RWPE1 (cell line): Measurements from ENCODE around the gene GPR52.
A peak's percentile ranks its signal among the peaks of the same experiment; 100 is the strongest.

ENCODE experiments used
- CTCF ChIA-PET: fragments of 350-600 bp; sonication (Branson Sonifier 250); formaldehyde crosslinking; extraction: SDS; loops from one replicate; lab custom pipeline; 2021; lab: Yijun Ruan, JAX
- POLR2A ChIA-PET: fragments of 400-600 bp; formaldehyde crosslinking; extraction: SDS; loops from one replicate; lab custom pipeline; 2020; ENCODE audit warnings: antibody characterized with exemption; ENCODE audit not compliant: low non-redundant PET; lab: Yijun Ruan, JAX
- DNase-seq: peaks from one replicate; pipeline ENCODE4 v3.0.0; 2012; ENCODE audit warnings: low spot score
- H3K27ac ChIP-seq: fragments of 450-650 bp; 2 replicates; pipeline ENCODE4 v1.5.1; 2017
- CTCF ChIP-seq: fragments of 450-650 bp; conservative IDR thresholded peaks from 2 replicates; pipeline ENCODE4 v1.5.1; 2017; ENCODE audit warnings: low read depth, mild to moderate bottlenecking

GPR52 gene

DNA sequence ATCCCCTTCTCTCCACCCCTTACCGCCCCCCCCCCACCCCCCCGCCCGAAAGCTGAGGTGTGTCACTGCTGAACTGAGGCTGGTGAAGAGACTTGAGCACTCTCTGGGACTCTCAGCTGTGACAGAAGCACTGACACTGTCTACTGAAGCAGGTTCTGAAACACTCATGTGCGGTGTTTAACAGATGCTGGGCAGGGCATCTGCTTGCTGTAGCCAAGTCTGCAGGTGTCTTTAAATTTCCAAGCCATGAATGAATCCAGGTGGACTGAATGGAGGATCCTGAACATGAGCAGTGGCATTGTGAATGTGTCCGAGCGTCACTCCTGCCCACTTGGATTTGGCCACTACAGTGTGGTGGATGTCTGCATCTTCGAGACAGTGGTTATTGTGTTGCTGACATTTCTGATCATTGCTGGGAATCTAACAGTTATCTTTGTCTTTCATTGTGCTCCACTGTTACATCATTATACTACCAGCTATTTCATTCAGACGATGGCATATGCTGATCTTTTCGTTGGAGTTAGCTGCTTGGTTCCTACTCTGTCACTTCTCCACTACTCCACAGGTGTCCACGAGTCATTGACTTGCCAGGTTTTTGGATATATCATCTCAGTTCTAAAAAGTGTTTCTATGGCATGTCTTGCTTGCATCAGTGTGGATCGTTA lies at the start of gene GPR52:
Gene GPR52, plus strand, starts transcription at position 99 of the 665 bp plus-strand sequence. Its CDS starts 148 bp downstream, at position 247.
- DNase-seq: no peak
- TF ChIP-seq CTCF: no peak
- ChIA-PET POLR2A (interaction anchor here (0.6 kb wide), 1 partner anchor 533 kb away, joined by 3 read pairs; no protein-coding TSS in a partner anchor), CTCF (no interaction called here)
- H3K27ac ChIP-seq: no peak within 1 kb of the TSS

DNA sequence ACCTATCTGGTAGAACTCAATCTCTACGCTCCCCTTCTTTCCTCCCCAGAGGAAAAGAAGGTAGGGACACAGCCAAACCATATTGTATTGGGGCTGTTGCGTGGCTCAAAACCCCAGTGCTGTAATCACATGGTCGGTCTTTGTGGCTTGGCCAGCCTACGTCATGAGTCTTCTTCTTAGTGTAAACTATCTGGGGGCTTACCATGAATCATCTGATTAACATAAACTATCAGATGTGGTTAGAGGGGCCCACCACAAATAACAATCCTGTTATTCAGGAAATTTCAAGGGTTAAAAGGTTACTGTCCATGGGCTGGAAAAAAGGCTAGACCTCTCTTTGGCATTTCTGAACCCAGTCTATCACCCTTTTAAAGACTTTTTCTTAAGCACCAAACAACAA lies 49.5 kb upstream of the GPR52 start:
- TF ChIP-seq CTCF: no peak
- CTCF ChIA-PET: no interaction called here
- no peak overlapping the region for H3K27ac ChIP-seq
- POLR2A ChIA-PET: no interaction called here
- no peak for DNase-seq

DNA sequence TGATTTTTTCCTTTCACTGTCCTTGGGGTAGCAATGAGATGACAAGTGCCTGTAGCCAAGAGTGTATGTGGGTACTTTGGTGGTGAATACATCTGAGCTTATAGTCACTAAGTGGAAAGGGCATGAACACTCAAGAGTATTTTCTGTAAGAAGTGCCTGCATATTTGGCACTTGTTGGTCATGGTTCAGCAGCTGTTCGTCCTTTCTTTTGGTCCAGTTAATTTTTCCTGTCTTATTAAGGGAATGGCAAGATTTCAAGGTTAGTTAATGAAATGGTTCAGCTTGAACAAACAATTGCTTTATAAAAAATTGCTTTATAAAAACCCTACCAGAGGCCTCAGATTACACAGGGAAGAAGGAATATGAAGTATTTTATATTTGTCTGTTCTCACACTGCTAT lies 48.6 kb upstream of the GPR52 start:
- ChIA-PET POLR2A (no interaction called here), CTCF (no interaction called here)
- H3K27ac ChIP-seq: no peak overlapping the region
- no peak for DNase-seq
- no peak for TF ChIP-seq CTCF

GRCh38 chr1:174401075-174401474 lies 46.7 kb upstream of the GPR52 start:
- POLR2A ChIA-PET: no interaction called here
- TF ChIP-seq CTCF: no peak
- CTCF ChIA-PET: no interaction called here

GRCh38 chr1:174405219-174405618 lies 42.5 kb upstream of the GPR52 start:
- DNase-seq: peak; percentile 1

More at GRCh38 chr1:174401075-174401474, 46.7 kb upstream of the GPR52 start:
- DNase-seq: no peak
- no peak overlapping the region for H3K27ac ChIP-seq

DNA sequence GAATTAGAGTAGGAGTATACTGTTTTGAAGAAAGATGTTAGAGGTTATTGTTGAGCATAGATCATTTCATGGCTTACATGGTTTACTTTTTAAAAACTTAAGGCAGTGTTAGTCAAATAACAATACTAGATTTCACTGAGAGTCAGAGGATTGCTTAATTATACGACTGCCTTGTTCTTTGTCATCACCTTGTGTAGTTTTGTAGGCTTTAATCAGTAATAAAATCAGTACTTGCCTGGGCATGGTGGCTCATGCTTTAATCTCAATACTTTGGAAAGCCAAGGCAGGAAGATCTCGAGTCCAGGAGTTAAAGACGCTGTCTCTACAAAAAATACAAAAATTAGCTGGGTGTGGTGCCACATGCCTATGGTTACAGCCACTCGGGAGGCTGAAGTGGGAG lies 41.3 kb upstream of the GPR52 start:
- CTCF ChIA-PET: interaction anchor here (0.6 kb wide), 1 partner anchor 1239 kb away, joined by 3 read pairs; no protein-coding TSS in a partner anchor
- peak; percentile 10 for DNase-seq
- no peak overlapping the region; the same call in 1 of the 2 replicates for H3K27ac ChIP-seq
- TF ChIP-seq CTCF: no peak
- POLR2A ChIA-PET: no interaction called here

More at GRCh38 chr1:174405219-174405618, 42.5 kb upstream of the GPR52 start:
- ChIA-PET POLR2A (no interaction called here), CTCF (no interaction called here)
- no peak overlapping the region for H3K27ac ChIP-seq
- TF ChIP-seq CTCF: no peak
